OCI-LY7 (cell line): Measurements from ENCODE around the gene PHACTR1. TPM values are rescaled to one million over a fixed set of nuclear protein-coding genes. Genes with fewer than 3 reads are reported as not detected.

Experiments used
- BruUV-seq: library from RNA; stranded (reverse); fragments of 400-500 nt; replicated peaks from 2 replicates; lab custom pipeline; 2021; lab: Mats Ljungman, UMichigan
- CTCF ChIA-PET: fragments of 300-600 bp; sonication (Branson Sonifier 250); formaldehyde crosslinking; loops from one replicate; lab custom pipeline; 2022; ENCODE audit warnings: antibody characterized with exemption; ENCODE audit not compliant: unreplicated experiment; lab: Charles Lee
- POLR2A ChIA-PET: fragments of 300-600 bp; sonication (Branson Sonifier 250); formaldehyde crosslinking; loops from one replicate; lab custom pipeline; 2022; ENCODE audit warnings: antibody characterized with exemption; lab: Charles Lee
- DNase-seq: peaks from one replicate; pipeline ENCODE4 v3.0.0-alpha.2; 2015; ENCODE audit warnings: low spot score
- H2AFZ ChIP-seq: fragments of 200-600 bp; sonication (generic), shearing (Covaris generic); 2 replicates; pipeline ENCODE4 v1.6.1; 2014; ENCODE audit warnings: mild to moderate bottlenecking, antibody characterized with exemption, low read length, moderate library complexity
- H3K27ac ChIP-seq: fragments of 200-600 bp; sonication (generic); 2 replicates; pipeline ENCODE4 v1.5.1; 2014; ENCODE audit warnings: mixed run types, low read depth, mild to moderate bottlenecking, moderate library complexity, low read length, inconsistent platforms; ENCODE audit not compliant: poor library complexity, severe bottlenecking
- H3K36me3 ChIP-seq: fragments of 200-600 bp; sonication (generic); 2 replicates; pipeline ENCODE4 v1.6.1; 2014; ENCODE audit warnings: mild to moderate bottlenecking, antibody characterized with exemption, low read length, moderate library complexity, mixed read lengths; ENCODE audit not compliant: insufficient read depth
- H3K4me1 ChIP-seq: fragments of 200-600 bp; sonication (generic); 2 replicates; pipeline ENCODE4 v1.5.1; 2014; ENCODE audit warnings: mild to moderate bottlenecking, low read length; ENCODE audit not compliant: insufficient read depth, poor library complexity, severe bottlenecking
- H3K4me2 ChIP-seq: fragments of 200-600 bp; sonication (generic); 2 replicates; pipeline ENCODE4 v1.6.1; 2014; ENCODE audit warnings: mild to moderate bottlenecking, low read length
- H3K4me3 ChIP-seq: fragments of 200-600 bp; sonication (generic); 2 replicates; pipeline ENCODE4 v1.5.1; 2014; ENCODE audit warnings: mild to moderate bottlenecking, low read depth, low read length; ENCODE audit not compliant: poor library complexity, severe bottlenecking
- H3K79me2 ChIP-seq: fragments of 200-600 bp; sonication (generic); 2 replicates; pipeline ENCODE4 v1.6.1; 2016; ENCODE audit warnings: low read depth, mild to moderate bottlenecking, low read length, moderate library complexity, mixed read lengths; ENCODE audit not compliant: insufficient read depth
- H3K9me2 ChIP-seq: fragments of 200-600 bp; sonication (generic); 2 replicates; pipeline ENCODE4 v1.6.1; 2016; ENCODE audit warnings: mild to moderate bottlenecking, low read length, mixed read lengths; ENCODE audit not compliant: insufficient read depth
- H3K9me3 ChIP-seq: fragments of 200-600 bp; sonication (generic); 2 replicates; pipeline ENCODE4 v1.6.1; 2014; ENCODE audit warnings: mild to moderate bottlenecking, mixed run types, low read length, mixed read lengths
- H4K20me1 ChIP-seq: fragments of 200-600 bp; sonication (generic); 2 replicates; pipeline ENCODE4 v1.6.1; 2014; ENCODE audit warnings: mild to moderate bottlenecking, antibody characterized with exemption, low read length, moderate library complexity, mixed read lengths; ENCODE audit not compliant: insufficient read depth
- EZH2phosphoT487 ChIP-seq: fragments of 200-600 bp; sonication (generic); IDR thresholded peaks from 2 replicates; pipeline ENCODE4 v1.6.1; 2018; ENCODE audit warnings: low read depth, borderline replicate concordance, mild to moderate bottlenecking, mixed run types, antibody characterized with exemption, low read length, moderate library complexity, mixed read lengths
- intact Hi-C: fragments of 100-400 bp; cut with micrococcal nuclease; formaldehyde crosslinking; loops from one replicate; pipeline ENCODE4 v1.10.0; 2022; ENCODE audit not compliant: unreplicated experiment
- total RNA-seq, 2 experiments: library from RNA; depleted of rRNA in 1 of 2; stranded (reverse); fragments of >200 nt in 1 of 2; shearing (Covaris generic) in 1 of 2; gene quantifications; 2 replicates each; pipeline ENCODE4 v1.2.3, GENCODE V29; 2014 to 2022
- TF ChIP-seq, protein P1 (sequence below): fragments of 200-600 bp; sonication (generic); conservative IDR thresholded peaks from 2 replicates; pipeline ENCODE4 v1.5.1; 2014; ENCODE audit warnings: mild to moderate bottlenecking, antibody characterized with exemption, low read length, moderate library complexity, mixed read lengths

PHACTR1 gene
- total RNA-seq, 2 experiments from 2014 or later: 25.1 to 46.6 TPM

DNA sequence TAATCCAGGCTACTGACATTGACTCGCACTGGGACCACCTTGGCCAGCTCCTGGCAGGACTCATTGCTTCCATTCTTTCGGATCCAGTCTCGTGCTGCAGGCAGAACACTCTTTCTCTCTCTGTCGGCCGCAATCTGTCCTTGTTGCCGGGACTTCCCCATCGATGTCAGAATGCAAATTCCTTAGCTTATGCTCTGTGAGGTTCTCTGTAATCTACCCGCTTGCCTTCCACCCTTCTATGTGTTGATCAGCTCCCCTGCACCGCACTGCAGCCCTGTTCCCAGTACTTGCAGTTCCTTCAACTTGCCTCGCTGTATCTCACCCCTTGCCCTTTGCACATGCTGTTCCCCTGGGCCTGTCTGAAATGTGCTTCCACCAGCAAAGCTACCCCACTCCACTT lies 182.0 kb downstream of the PHACTR1 start:
- DNase-seq: no peak
- Histone ChIP-seq H3K4me2 (no peak overlapping the region), H2AFZ (no peak overlapping the region), H3K36me3 (no peaks in the 10 kb centered on the region), H3K9me2 (no peaks in the 10 kb centered on the region), H3K79me2 (no peaks in the 10 kb centered on the region), H3K27ac (no peak overlapping the region), H4K20me1 (no peaks in the 10 kb centered on the region), H3K4me3 (no peak overlapping the region), H3K9me3 (no peaks in the 10 kb centered on the region), H3K4me1 (no peaks in the 10 kb centered on the region)
- ChIA-PET POLR2A (interaction anchor here (0.6 kb wide), 1 partner anchor 31 kb away, joined by 3 read pairs; no protein-coding TSS in a partner anchor), CTCF (no interaction called here)
- intact Hi-C loops: no loop called here
- no TSS peak for BruUV-seq
- TF ChIP-seq, protein P1, sequence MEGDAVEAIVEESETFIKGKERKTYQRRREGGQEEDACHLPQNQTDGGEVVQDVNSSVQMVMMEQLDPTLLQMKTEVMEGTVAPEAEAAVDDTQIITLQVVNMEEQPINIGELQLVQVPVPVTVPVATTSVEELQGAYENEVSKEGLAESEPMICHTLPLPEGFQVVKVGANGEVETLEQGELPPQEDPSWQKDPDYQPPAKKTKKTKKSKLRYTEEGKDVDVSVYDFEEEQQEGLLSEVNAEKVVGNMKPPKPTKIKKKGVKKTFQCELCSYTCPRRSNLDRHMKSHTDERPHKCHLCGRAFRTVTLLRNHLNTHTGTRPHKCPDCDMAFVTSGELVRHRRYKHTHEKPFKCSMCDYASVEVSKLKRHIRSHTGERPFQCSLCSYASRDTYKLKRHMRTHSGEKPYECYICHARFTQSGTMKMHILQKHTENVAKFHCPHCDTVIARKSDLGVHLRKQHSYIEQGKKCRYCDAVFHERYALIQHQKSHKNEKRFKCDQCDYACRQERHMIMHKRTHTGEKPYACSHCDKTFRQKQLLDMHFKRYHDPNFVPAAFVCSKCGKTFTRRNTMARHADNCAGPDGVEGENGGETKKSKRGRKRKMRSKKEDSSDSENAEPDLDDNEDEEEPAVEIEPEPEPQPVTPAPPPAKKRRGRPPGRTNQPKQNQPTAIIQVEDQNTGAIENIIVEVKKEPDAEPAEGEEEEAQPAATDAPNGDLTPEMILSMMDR: no peak
- no peak for TF ChIP-seq EZH2phosphoT487

DNA sequence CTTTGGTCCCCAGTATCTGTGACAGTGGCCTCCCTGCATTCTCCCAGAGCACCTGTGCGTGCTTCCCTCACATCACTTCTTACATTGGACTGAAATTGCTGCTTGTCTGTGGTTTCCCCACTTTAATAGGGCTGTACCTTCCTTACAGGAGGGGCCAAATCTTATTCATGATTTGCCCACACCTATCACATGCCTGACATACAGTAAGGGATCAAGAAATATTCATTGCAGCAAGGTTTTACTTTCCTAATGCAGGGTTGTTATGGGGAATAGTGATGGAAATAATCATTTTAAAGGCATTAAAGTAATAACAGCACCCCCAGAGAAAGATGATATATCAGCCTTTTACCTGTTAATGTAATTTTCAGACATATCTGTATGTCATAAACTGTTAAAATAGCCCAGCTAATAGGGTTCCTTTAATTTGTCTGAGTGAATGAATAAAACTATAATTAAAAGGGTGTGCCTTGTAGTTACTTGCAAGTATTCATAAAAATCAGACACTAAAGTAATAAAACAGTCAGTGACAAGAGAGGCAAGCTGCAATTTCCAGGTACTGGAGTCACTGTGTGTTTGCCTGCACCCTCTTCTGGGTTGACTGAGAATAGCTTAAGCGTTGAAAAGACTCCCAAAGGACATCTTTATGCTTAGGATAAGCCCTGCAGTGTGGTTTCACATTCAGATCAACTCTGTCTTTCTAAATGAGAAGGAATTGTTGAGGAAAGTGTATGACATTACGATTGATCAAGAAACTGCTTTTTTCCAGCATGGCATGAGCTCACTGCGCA lies 182.7 kb downstream of the PHACTR1 start:
- BruUV-seq: no TSS peak
- POLR2A ChIA-PET: interaction anchor here (0.6 to 0.8 kb wide), 2 partner anchors 22 to 403 kb away, joined by 3 read pairs; no protein-coding TSS in a partner anchor
- no peak overlapping the region for H3K4me2 ChIP-seq
- no peaks in the 10 kb centered on the region for H3K4me1 ChIP-seq
- intact Hi-C loops: no loop called here
- no peak for DNase-seq
- CTCF ChIA-PET: no interaction called here
- H3K79me2 ChIP-seq: no peaks in the 10 kb centered on the region
- TF ChIP-seq, protein P1: no peak
- no peak for TF ChIP-seq EZH2phosphoT487
- H4K20me1 ChIP-seq: no peaks in the 10 kb centered on the region
- H3K9me3 ChIP-seq: no peaks in the 10 kb centered on the region
- no peaks in the 10 kb centered on the region for H3K9me2 ChIP-seq
- H3K4me3 ChIP-seq: no peak overlapping the region
- no peaks in the 10 kb centered on the region for H3K36me3 ChIP-seq
- H3K27ac ChIP-seq: no peak overlapping the region
- H2AFZ ChIP-seq: no peak overlapping the region

DNA sequence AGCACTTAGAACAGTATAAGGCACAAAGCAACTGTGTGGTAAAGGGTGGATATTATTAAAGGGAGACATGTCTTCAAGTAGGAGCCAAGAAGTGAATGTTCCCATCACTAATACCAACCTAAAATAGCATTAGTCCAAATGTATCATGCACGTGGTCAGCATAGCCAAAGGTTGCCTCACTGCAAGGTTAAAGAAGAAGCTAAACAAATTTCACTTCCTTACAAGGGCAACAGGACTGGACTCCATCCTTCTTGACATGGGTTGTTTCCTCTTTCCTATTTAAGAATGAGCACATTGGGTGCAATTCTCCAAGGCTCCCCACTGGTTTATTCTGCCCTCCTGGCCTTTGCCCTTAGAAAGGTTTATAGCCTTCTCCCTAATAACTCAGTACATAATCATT lies 186.7 kb downstream of the PHACTR1 start:
- Histone ChIP-seq H3K36me3 (no peaks in the 10 kb centered on the region), H4K20me1 (no peaks in the 10 kb centered on the region), H2AFZ (no peak overlapping the region), H3K79me2 (no peaks in the 10 kb centered on the region), H3K9me3 (no peaks in the 10 kb centered on the region), H3K4me2 (no peak overlapping the region), H3K4me1 (no peaks in the 10 kb centered on the region), H3K27ac (no peak overlapping the region), H3K9me2 (no peaks in the 10 kb centered on the region), H3K4me3 (no peak overlapping the region)
- no peak for DNase-seq
- no TSS peak for BruUV-seq
- ChIA-PET CTCF (no interaction called here), POLR2A (no interaction called here)
- intact Hi-C loops: no loop called here
- no peak for TF ChIP-seq EZH2phosphoT487
- TF ChIP-seq, protein P1: no peak
